ACC112 (cell line): ENCODE measurements around the gene TUFT1.

Source experiments
- H2AFZ ChIP-seq: fragments of 200-600 bp; sonication (generic); one replicate; pipeline ENCODE4 v1.6.0; 2017; ENCODE audit warnings: antibody characterized with exemption, low read length; ENCODE audit not compliant: unreplicated experiment
- H3K27ac ChIP-seq: fragments of 200-600 bp; sonication (generic); 2 replicates; pipeline ENCODE4 v1.5.1; 2014; ENCODE audit warnings: low read depth, mild to moderate bottlenecking, antibody characterized with exemption, low read length, moderate library complexity
- H3K27me3 ChIP-seq: fragments of 200-600 bp; sonication (generic); 2 replicates; pipeline ENCODE4 v1.6.1; 2014; ENCODE audit warnings: mild to moderate bottlenecking, antibody characterized with exemption, low read length, moderate library complexity, mixed read lengths; ENCODE audit not compliant: insufficient read depth
- H3K36me3 ChIP-seq: fragments of 200-600 bp; sonication (generic); 2 replicates; pipeline ENCODE4 v1.6.1; 2016; ENCODE audit warnings: mild to moderate bottlenecking, antibody characterized with exemption, low read length, moderate library complexity, mixed read lengths; ENCODE audit not compliant: insufficient read depth
- H3K4me1 ChIP-seq: fragments of 200-600 bp; sonication (generic); one replicate; pipeline ENCODE4 v1.6.1; 2016; ENCODE audit warnings: low read length, mixed read lengths; ENCODE audit not compliant: insufficient read depth, unreplicated experiment, control insufficient read depth
- H3K4me3 ChIP-seq: fragments of 200-600 bp; sonication (generic); 2 replicates; pipeline ENCODE4 v1.5.1; 2014; ENCODE audit warnings: mild to moderate bottlenecking, low read depth, low read length
- H3K79me2 ChIP-seq: fragments of 200-600 bp; sonication (generic); one replicate; pipeline ENCODE4 v1.6.0; 2016; ENCODE audit warnings: low read length; ENCODE audit not compliant: control insufficient read depth, unreplicated experiment, insufficient read depth

The TUFT1 gene

GRCh38 chr1:151540021-151540981, at the start of gene TUFT1:
Gene TUFT1 (plus strand): TSS chr1:151540309. CDS start chr1:151540367, 58 bp downstream.
- H3K4me3 ChIP-seq: peak within 1 kb of the TSS; percentile 83
- peak within 1 kb of the TSS; percentile 43 for H2AFZ ChIP-seq
- no peaks in the 10 kb centered on the region for H3K36me3 ChIP-seq
- no peaks in the 10 kb centered on the region for H3K27me3 ChIP-seq
- peak within 1 kb of the TSS; percentile 65 for H3K27ac ChIP-seq
- peaks cover 20% of the 10 kb centered on the region for H3K79me2 ChIP-seq
- H3K4me1 ChIP-seq: peaks cover 50% of the 10 kb centered on the region

- H3K4me3 ChIP-seq: no peak overlapping the region
- no peak overlapping the region for H2AFZ ChIP-seq
- H3K27ac ChIP-seq: no peak overlapping the region
- no peaks in the 10 kb centered on the region for H3K79me2 ChIP-seq
- peaks cover 15% of the 10 kb centered on the region for H3K4me1 ChIP-seq
- no peaks in the 10 kb centered on the region for H3K36me3 ChIP-seq
- H3K27me3 ChIP-seq: no peaks in the 10 kb centered on the region
Measured at GRCh38 chr1:151491641-151492040, 48.5 kb upstream of the TUFT1 start.

- Histone ChIP-seq H3K27me3 (no peaks in the 10 kb centered on the region), H3K79me2 (no peaks in the 10 kb centered on the region), H3K27ac (no peak overlapping the region), H3K4me3 (no peak overlapping the region), H3K4me1 (peaks cover 15% of the 10 kb centered on the region), H2AFZ (no peak overlapping the region), H3K36me3 (no peaks in the 10 kb centered on the region)
Measured at GRCh38 chr1:151492120-151492519, 48.0 kb upstream of the TUFT1 start.

GRCh38 chr1:151493042-151493441, 47.1 kb upstream of the TUFT1 start:
- no peak overlapping the region for H3K27ac ChIP-seq
- H3K4me1 ChIP-seq: peaks cover 15% of the 10 kb centered on the region
- H3K79me2 ChIP-seq: no peaks in the 10 kb centered on the region
- no peaks in the 10 kb centered on the region for H3K36me3 ChIP-seq
- H2AFZ ChIP-seq: no peak overlapping the region
- H3K27me3 ChIP-seq: no peaks in the 10 kb centered on the region
- H3K4me3 ChIP-seq: no peak overlapping the region

GRCh38 chr1:151494741-151495281, 45.3 kb upstream of the TUFT1 start:
- no peaks in the 10 kb centered on the region for H3K36me3 ChIP-seq

GRCh38 chr1:151495316-151495715, 44.8 kb upstream of the TUFT1 start:
- Histone ChIP-seq H3K27me3 (no peaks in the 10 kb centered on the region), H3K36me3 (no peaks in the 10 kb centered on the region), H2AFZ (no peak overlapping the region), H3K4me3 (no peak overlapping the region), H3K27ac (no peak overlapping the region), H3K4me1 (peaks cover 15% of the 10 kb centered on the region), H3K79me2 (no peaks in the 10 kb centered on the region)

More at GRCh38 chr1:151494741-151495281, 45.3 kb upstream of the TUFT1 start:
- Histone ChIP-seq H3K27ac (no peak overlapping the region), H3K79me2 (no peaks in the 10 kb centered on the region), H2AFZ (no peak overlapping the region), H3K27me3 (no peaks in the 10 kb centered on the region), H3K4me1 (peaks cover 15% of the 10 kb centered on the region), H3K4me3 (no peak overlapping the region)

GRCh38 chr1:151499365-151499764, 40.7 kb upstream of the TUFT1 start:
- H3K4me1 ChIP-seq: peaks cover 15% of the 10 kb centered on the region
- H3K27ac ChIP-seq: no peak overlapping the region
- H2AFZ ChIP-seq: no peak overlapping the region
- no peaks in the 10 kb centered on the region for H3K79me2 ChIP-seq
- H3K4me3 ChIP-seq: no peak overlapping the region
- no peaks in the 10 kb centered on the region for H3K27me3 ChIP-seq
- no peaks in the 10 kb centered on the region for H3K36me3 ChIP-seq

- H3K4me1 ChIP-seq: peaks cover 14% of the 10 kb centered on the region
- H3K79me2 ChIP-seq: no peaks in the 10 kb centered on the region
- H3K36me3 ChIP-seq: no peaks in the 10 kb centered on the region
- no peak overlapping the region for H2AFZ ChIP-seq
- H3K27ac ChIP-seq: no peak overlapping the region
- no peak overlapping the region for H3K4me3 ChIP-seq
- no peaks in the 10 kb centered on the region for H3K27me3 ChIP-seq
Measured at GRCh38 chr1:151499930-151500329, 40.2 kb upstream of the TUFT1 start.

- no peaks in the 10 kb centered on the region for H3K27me3 ChIP-seq
- no peaks in the 10 kb centered on the region for H3K79me2 ChIP-seq
- H2AFZ ChIP-seq: no peak overlapping the region
- no peaks in the 10 kb centered on the region for H3K36me3 ChIP-seq
- peaks cover 6% of the 10 kb centered on the region for H3K4me1 ChIP-seq
- no peak overlapping the region for H3K4me3 ChIP-seq
- no peak overlapping the region for H3K27ac ChIP-seq
Measured at GRCh38 chr1:151501474-151501873, 38.6 kb upstream of the TUFT1 start.

- Histone ChIP-seq H3K79me2 (no peaks in the 10 kb centered on the region), H3K4me1 (peaks cover 6% of the 10 kb centered on the region), H3K4me3 (no peak overlapping the region), H3K27ac (no peak overlapping the region), H3K27me3 (no peaks in the 10 kb centered on the region), H3K36me3 (no peaks in the 10 kb centered on the region), H2AFZ (no peak overlapping the region)
Measured at GRCh38 chr1:151502035-151502700, 37.9 kb upstream of the TUFT1 start.
